ENCODE data around the gene NFIC.

DNA sequence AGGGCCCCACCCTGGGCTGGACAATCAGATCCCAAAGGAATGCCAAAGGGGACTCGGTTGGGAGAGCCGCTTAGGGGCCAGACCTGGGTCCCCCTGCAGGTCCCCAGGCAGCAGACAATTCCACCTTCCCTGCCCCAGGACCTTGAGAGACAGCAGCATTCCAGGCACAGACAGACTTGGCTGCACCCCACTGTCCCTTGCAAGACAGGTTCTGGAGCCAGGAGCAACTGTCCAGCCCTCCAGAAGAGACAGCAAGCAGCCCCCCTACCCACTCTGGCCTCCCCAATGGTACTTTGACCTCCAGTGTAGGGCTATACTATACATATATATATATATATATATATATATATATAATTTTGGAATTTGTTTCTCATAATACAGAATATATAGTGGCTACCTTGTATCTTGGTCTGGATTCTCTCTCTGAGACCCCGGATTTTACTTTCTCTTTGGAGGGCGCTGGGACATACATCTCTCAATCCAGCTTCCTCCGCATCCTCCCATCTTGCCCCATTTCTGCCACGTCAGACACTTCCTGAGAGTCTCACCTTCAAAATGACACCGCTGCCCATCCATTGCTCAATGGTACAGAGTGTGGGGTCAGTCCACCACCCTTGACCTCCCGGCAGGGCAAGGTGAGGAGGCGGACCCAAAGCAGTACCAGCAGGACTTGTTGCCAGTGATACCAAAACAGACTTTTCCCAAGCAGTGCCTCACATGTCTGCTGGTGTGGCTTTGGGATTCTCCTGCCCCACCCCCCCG is 101.2 kb downstream of the NFIC start:
- TF ChIP-seq GATA2 (IDR thresholded peaks at IDR 0.05; ENCODE audit: low read depth, low read length): no peak
- TF ChIP-seq GATA3 (IDR thresholded peaks at IDR 0.05; ENCODE audit: low read depth, low read length): no peak

Data from SH-SY5Y (cell line).